Skeletal muscle satellite cell (primary cell): ENCODE measurements around the gene LSM12.
"Not testable (repeated sequence)": the region's sequence is repeated elsewhere in the genome, so short reads cannot be mapped to it uniquely, and the experiment has no call there.

Experiments used
- H3K27me3 ChIP-seq: 2 replicates; pipeline ENCODE4 v1.7.0; 2013; ENCODE audit warnings: low read length; ENCODE audit not compliant: control insufficient read depth, insufficient read depth
- H3K36me3 ChIP-seq: 2 replicates; pipeline ENCODE4 v1.7.0; 2013; ENCODE audit warnings: mild to moderate bottlenecking, control low read depth, low read length; ENCODE audit not compliant: insufficient read depth
- H3K4me1 ChIP-seq: 2 replicates; pipeline ENCODE4 v1.7.0; 2013; ENCODE audit warnings: low read length; ENCODE audit not compliant: control insufficient read depth, insufficient read depth
- H3K4me2 ChIP-seq: 2 replicates; pipeline ENCODE4 v1.7.0; 2013; ENCODE audit warnings: mild to moderate bottlenecking, low read length
- H3K4me3 ChIP-seq: 2 replicates; pipeline ENCODE4 v1.7.0; 2013; ENCODE audit warnings: low read length
- H3K9ac ChIP-seq: 2 replicates; pipeline ENCODE4 v1.7.0; 2013; ENCODE audit warnings: mild to moderate bottlenecking, low read depth, low read length, moderate library complexity
- H3K9me3 ChIP-seq: replicated peaks from 2 replicates; pipeline ENCODE4 v1.7.0; 2013; ENCODE audit warnings: mild to moderate bottlenecking, control low read depth, low read length

LSM12 gene

DNA sequence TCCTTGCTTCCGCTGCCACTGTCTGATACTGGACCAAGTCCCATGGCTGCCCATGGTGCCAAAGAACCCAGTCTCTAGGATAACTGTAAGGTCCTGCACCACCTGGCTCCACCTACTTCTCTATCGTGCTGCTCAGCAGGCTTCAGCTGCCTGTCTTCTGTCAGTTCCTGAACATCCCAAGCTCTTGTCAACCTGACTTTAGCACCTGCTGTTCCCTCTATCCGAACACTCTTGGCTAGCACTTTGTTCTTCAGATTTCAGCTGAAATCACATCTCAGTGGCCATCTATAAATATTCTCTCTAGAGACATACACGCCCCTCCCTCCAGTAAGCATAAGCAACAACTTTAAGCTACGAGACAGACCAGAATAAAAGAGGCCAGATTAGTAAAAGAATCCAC lies 36.7 kb downstream of the LSM12 start:
- Histone ChIP-seq H3K27me3 (no peaks in the 10 kb centered on the region), H3K4me2 (no peak overlapping the region), H3K4me3 (no peak overlapping the region), H3K9me3 (no peaks in the 10 kb centered on the region), H3K9ac (no peak overlapping the region), H3K36me3 (peaks cover 45% of the 10 kb centered on the region), H3K4me1 (no peaks in the 10 kb centered on the region)

DNA sequence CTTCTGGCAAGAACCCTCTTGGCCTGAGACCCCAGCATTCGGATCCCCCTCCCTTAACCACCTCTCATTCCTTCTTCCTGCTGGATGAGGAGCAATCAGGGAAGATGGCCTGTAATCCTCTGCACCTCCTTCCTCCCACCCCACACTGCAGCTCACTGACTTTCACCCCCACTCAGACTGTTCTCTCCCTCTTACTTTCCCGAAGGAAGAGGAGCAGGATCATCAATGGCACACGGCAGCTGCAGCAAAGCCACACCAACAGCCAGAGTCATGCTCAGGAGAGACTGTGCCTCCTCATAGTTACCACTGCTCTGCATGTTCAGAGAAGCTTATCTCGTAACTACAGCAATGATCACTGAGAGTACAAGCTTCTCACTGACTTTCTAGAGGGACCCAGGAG lies 41.6 kb downstream of the LSM12 start:
- H3K9me3 ChIP-seq, result no peaks in the 10 kb centered on the region
- no peak overlapping the region for H3K4me3 ChIP-seq
- no peak overlapping the region for H3K9ac ChIP-seq
- H3K4me2 ChIP-seq, result no peak overlapping the region
- H3K36me3 ChIP-seq, result peaks cover 29% of the 10 kb centered on the region
- no peaks in the 10 kb centered on the region for H3K27me3 ChIP-seq
- no peaks in the 10 kb centered on the region for H3K4me1 ChIP-seq

- Histone ChIP-seq H3K27me3 (no peaks in the 10 kb centered on the region), H3K4me2 (no peak overlapping the region), H3K36me3 (peaks cover 25% of the 10 kb centered on the region), H3K9ac (no peak overlapping the region), H3K9me3 (no peaks in the 10 kb centered on the region), H3K4me1 (no peaks in the 10 kb centered on the region), H3K4me3 (no peak overlapping the region)
Measured at GRCh38 chr17:44024271-44024663, 42.2 kb downstream of the LSM12 start.

- Histone ChIP-seq H3K4me2 (no peak overlapping the region), H3K9ac (no peak overlapping the region), H3K27me3 (no peaks in the 10 kb centered on the region), H3K36me3 (peaks cover 25% of the 10 kb centered on the region), H3K9me3 (no peaks in the 10 kb centered on the region), H3K4me3 (no peak overlapping the region), H3K4me1 (no peaks in the 10 kb centered on the region)
Measured at GRCh38 chr17:44023545-44024270, 42.8 kb downstream of the LSM12 start.

DNA sequence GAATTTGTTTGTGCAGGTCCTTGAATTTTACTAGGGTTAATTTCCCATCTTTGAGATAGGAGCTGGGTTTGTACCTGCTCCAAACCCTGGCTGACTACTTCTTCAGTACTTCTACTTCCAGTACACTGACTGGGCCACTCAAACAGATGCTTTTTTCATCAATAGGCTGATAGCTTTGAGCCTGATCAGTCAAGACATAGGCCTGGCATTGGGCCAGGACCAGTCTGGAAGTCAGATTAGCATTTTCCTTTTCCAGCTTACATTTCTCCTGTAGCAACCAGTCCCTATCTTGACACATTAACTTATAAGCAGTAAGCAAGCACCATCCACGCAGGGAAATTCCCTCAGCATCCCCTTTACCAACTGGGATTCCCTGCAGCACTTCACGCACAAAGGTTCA lies 44.2 kb downstream of the LSM12 start:
- Histone ChIP-seq H3K9ac (no peak overlapping the region), H3K36me3 (peaks cover 26% of the 10 kb centered on the region), H3K9me3 (no peaks in the 10 kb centered on the region)

GRCh38 chr17:44021227-44021626 lies 45.2 kb downstream of the LSM12 start:
- not testable (repeated sequence) for H3K27me3 ChIP-seq, H3K9me3 ChIP-seq, H3K4me2 ChIP-seq, H3K9ac ChIP-seq, H3K4me3 ChIP-seq, H3K4me1 ChIP-seq
- peaks cover 26% of the 10 kb centered on the region for H3K36me3 ChIP-seq

More for the DNA sequence above, 44.2 kb downstream of the LSM12 start:
- H3K27me3 ChIP-seq, result no peaks in the 10 kb centered on the region
- no peak overlapping the region for H3K4me3 ChIP-seq
- H3K4me1 ChIP-seq, result no peaks in the 10 kb centered on the region
- H3K4me2 ChIP-seq, result no peak overlapping the region

DNA sequence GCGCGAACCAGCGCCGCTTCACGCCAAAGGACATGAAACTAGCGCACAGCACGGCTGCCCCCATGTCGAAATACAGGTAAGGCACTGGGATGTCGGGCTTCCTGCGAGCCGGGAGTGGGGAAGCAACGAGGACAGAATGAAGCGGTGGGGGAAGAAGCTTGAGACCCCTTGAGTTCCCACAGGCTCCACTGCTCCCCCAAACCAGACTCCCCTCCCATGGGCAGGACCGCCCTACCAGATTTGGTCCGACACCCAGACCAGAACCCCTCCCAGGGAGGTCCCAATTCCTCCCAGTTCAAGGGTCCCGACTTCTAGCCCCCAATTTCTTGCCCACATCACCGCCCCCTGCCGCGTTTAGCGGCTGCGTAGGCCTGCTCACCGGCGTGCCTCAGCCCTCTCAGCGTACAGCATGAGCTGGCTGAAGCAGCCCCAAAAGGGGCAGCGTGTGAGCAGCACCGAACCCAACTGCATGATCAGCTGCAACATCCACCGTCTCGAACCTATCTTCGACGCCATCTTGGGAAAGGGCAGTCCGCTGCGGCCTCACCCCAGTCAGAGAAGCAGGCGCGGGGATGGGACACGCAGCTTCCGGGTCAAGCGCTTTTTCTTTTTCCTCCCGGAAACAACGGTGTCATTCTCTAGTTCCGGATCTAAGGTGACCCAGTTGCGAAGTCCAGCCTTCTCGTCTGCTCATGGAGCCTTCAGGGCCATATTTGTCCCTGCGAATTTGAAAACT lies 51.9 kb downstream of the LSM12 start, which contains the start of gene TMEM101:
TSS of gene TMEM101 (minus strand) at position 527 of the 736 bp plus-strand sequence. CDS start at position 516, 11 bp downstream.
- peak within 1 kb of the TSS; percentile 86 for H3K4me2 ChIP-seq
- H3K9me3 ChIP-seq, result no peaks in the 10 kb centered on the region
- H3K4me3 ChIP-seq, result peak within 1 kb of the TSS; percentile 89
- H3K36me3 ChIP-seq, result peaks cover 16% of the 10 kb centered on the region
- H3K27me3 ChIP-seq, result no peaks in the 10 kb centered on the region
- H3K4me1 ChIP-seq, result peaks cover 8% of the 10 kb centered on the region
- peak within 1 kb of the TSS; percentile 91 for H3K9ac ChIP-seq

DNA sequence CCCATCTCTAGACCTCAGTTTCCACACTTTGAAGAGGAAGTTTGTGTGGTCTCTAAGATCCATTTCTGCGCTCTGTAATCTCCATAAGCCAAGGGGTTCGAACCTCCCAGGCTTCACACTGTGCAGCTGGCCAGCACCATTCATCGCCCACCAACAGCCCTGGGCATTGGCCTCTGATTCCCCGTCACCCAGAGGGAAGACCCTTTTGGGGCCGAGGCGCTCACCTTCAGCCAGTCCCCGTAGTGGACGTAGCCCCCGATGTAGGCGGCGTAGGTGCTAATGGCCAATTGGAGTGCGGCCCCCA lies 52.4 kb downstream of the LSM12 start:
- no peaks in the 10 kb centered on the region for H3K9me3 ChIP-seq
- H3K4me2 ChIP-seq, result peak overlapping the region; percentile 83
- no peaks in the 10 kb centered on the region for H3K27me3 ChIP-seq
- peak overlapping the region; percentile 89 for H3K4me3 ChIP-seq
- H3K4me1 ChIP-seq, result peaks cover 13% of the 10 kb centered on the region
- H3K36me3 ChIP-seq, result peaks cover 21% of the 10 kb centered on the region
- H3K9ac ChIP-seq, result peak overlapping the region; percentile 91

DNA sequence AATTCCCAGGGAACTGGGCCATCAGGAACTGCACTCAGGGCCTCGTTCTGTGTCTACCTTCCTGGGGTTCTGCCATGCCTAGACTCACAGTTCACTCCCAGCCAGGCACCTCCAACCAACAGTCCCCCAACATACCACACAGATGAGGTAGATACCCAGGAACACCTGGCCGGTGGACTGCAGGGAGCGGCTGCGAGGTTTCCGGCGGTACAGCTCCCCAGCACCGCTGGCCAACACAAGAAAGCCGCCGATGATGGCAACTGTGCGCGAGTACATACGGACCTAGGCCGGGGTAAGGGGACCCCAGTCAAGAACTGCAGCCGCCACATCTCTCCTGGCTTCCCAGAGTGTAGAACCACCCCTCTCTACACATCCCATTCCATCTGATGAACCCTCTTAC lies 53.6 kb downstream of the LSM12 start:
- peaks cover 20% of the 10 kb centered on the region for H3K4me1 ChIP-seq
- no peak overlapping the region for H3K9ac ChIP-seq
- no peaks in the 10 kb centered on the region for H3K9me3 ChIP-seq
- peaks cover 30% of the 10 kb centered on the region for H3K36me3 ChIP-seq
- H3K4me2 ChIP-seq, result no peak overlapping the region
- no peaks in the 10 kb centered on the region for H3K27me3 ChIP-seq
- no peak overlapping the region for H3K4me3 ChIP-seq

- peaks cover 25% of the 10 kb centered on the region for H3K4me1 ChIP-seq
- no peak overlapping the region for H3K9ac ChIP-seq
- H3K27me3 ChIP-seq, result no peaks in the 10 kb centered on the region
- no peak overlapping the region for H3K4me2 ChIP-seq
- H3K9me3 ChIP-seq, result no peaks in the 10 kb centered on the region
- H3K36me3 ChIP-seq, result peaks cover 33% of the 10 kb centered on the region
- no peak overlapping the region for H3K4me3 ChIP-seq
Measured at GRCh38 chr17:44012391-44012790, 54.1 kb downstream of the LSM12 start.

- Histone ChIP-seq H3K27me3 (no peaks in the 10 kb centered on the region), H3K36me3 (peaks cover 36% of the 10 kb centered on the region), H3K4me1 (peaks cover 30% of the 10 kb centered on the region), H3K4me2 (no peak overlapping the region), H3K4me3 (no peak overlapping the region), H3K9ac (no peak overlapping the region), H3K9me3 (no peaks in the 10 kb centered on the region)
Measured at GRCh38 chr17:44011876-44012275, 54.6 kb downstream of the LSM12 start.
